A549 (cell line): ENCODE results near the gene LMO1. TPM values are rescaled to one million over a fixed set of nuclear protein-coding genes. Genes with fewer than 3 reads are reported as not detected.

Experiments used
- ATAC-seq, 2 experiments: fragments of 200-7000 bp in 1 of 2; fragments of >200 bp in 1 of 2; cut with Nextera tagmentation in 1 of 2; cut with Tn5 transposase in 1 of 2; 3 replicates each; pipeline versions ENCODE4 v1.8.0 to v1.9.1; 2018 to 2020; ENCODE audit warnings: mild to moderate bottlenecking in 1 of 2, moderate library complexity in 1 of 2
- CTCF ChIA-PET: fragments of 300-600 bp; sonication (Branson Sonifier 250); formaldehyde crosslinking; extraction: SDS; loops from one replicate; lab custom pipeline; 2021; ENCODE audit warnings: antibody characterized with exemption, inconsistent platforms; lab: Yijun Ruan, JAX
- POLR2A ChIA-PET: fragments of 350-600 bp; formaldehyde crosslinking; extraction: SDS; loops from one replicate; lab custom pipeline; 2021; ENCODE audit warnings: antibody characterized with exemption, inconsistent platforms; lab: Yijun Ruan, JAX
- DNase-seq, 2 experiments: peaks; one replicate each; pipeline versions ENCODE4 v3.0.0 to v3.0.0-alpha.2; 2011 to 2016; ENCODE audit warnings: low read depth in 1 of 2, low spot score in 1 of 2
- FAIRE-seq: peaks from 2 replicates; lab custom pipeline; 2011; peaks lifted over from hg19 to GRCh38; lab: Jason Lieb, UNC
- H3K27ac ChIP-seq, 2 experiments: fragments of >200 bp; sonication (Bioruptor Twin); formaldehyde crosslinking; 3 replicates each; pipeline ENCODE4 v1.5.1; 2016 to 2017
- H3K4me1 ChIP-seq: fragments of >200 bp; sonication (Bioruptor Twin); formaldehyde crosslinking; 3 replicates; pipeline ENCODE4 v1.6.1; 2016
- H3K4me2 ChIP-seq: fragments of >200 bp; sonication (Bioruptor Twin); formaldehyde crosslinking; 3 replicates; pipeline ENCODE4 v1.6.1; 2016
- H3K4me3 ChIP-seq: fragments of >200 bp; sonication (Bioruptor Twin); formaldehyde crosslinking; 3 replicates; pipeline ENCODE4 v1.5.1; 2016
- H3K9me3 ChIP-seq: fragments of >200 bp; sonication (Bioruptor Twin); formaldehyde crosslinking; 3 replicates; pipeline ENCODE4 v1.6.1; 2016
- BHLHE40 ChIP-seq: IDR thresholded peaks from 2 replicates; pipeline ENCODE4 v1.6.1; 2012; ENCODE audit warnings: low read depth, low read length, inconsistent platforms
- CBX8 ChIP-seq: fragments of 200-600 bp; sonication (generic); IDR thresholded peaks from 2 replicates; pipeline ENCODE4 v1.6.1; 2016
- CHD4 ChIP-seq: fragments of 200-600 bp; sonication (generic); IDR thresholded peaks from 2 replicates; pipeline ENCODE4 v1.6.1; 2016; ENCODE audit warnings: antibody characterized with exemption, mild to moderate bottlenecking, borderline replicate concordance
- EHMT2 ChIP-seq: fragments of 200-600 bp; sonication (generic); IDR thresholded peaks from 2 replicates; pipeline ENCODE4 v1.6.1; 2016; ENCODE audit warnings: antibody characterized with exemption, low read depth, mild to moderate bottlenecking, moderate library complexity
- ELK1 ChIP-seq: fragments of 150-350 bp; IDR thresholded peaks from 2 replicates; pipeline ENCODE4 v1.6.1; 2014; ENCODE audit warnings: low read depth, mild to moderate bottlenecking, low read length
- FOSL2 ChIP-seq, 2 experiments: fragments of 450-650 bp in 1 of 2; fragments of >200 bp in 1 of 2; sonication (Bioruptor Twin) in 1 of 2; formaldehyde crosslinking; IDR thresholded peaks; 2 replicates each; pipeline versions ENCODE4 v1.5.0 to v1.6.1; 2016 to 2020; ENCODE audit warnings: mild to moderate bottlenecking in 1 of 2, moderate library complexity in 1 of 2
- HDAC2 ChIP-seq: fragments of 200-600 bp; sonication (generic); IDR thresholded peaks from 2 replicates; pipeline ENCODE4 v1.6.1; 2016
- HES2 ChIP-seq: fragments of >200 bp; sonication (Bioruptor Twin); formaldehyde crosslinking; IDR thresholded peaks from 2 replicates; pipeline ENCODE4 v1.6.1; 2016
- HEYL ChIP-seq: fragments of 250-450 bp; sonication (Bioruptor Pico); IDR thresholded peaks from 2 replicates; pipeline ENCODE4 v1.8.0; 2021; ENCODE audit warnings: mild to moderate bottlenecking, moderate library complexity
- HOXA7 ChIP-seq: fragments of 250-450 bp; sonication (Bioruptor Pico); IDR thresholded peaks from 2 replicates; pipeline ENCODE4 v1.5.0; 2020; ENCODE audit warnings: mild to moderate bottlenecking, moderate library complexity
- HOXB13 ChIP-seq: fragments of 250-450 bp; sonication (Bioruptor Pico); IDR thresholded peaks from 2 replicates; pipeline ENCODE4 v1.5.0; 2020; ENCODE audit warnings: low read depth, mild to moderate bottlenecking, moderate library complexity
- JUNB ChIP-seq: fragments of >200 bp; sonication (Bioruptor Twin); formaldehyde crosslinking; IDR thresholded peaks from 2 replicates; pipeline ENCODE4 v1.6.1; 2016
- MAFK ChIP-seq: fragments of 450-650 bp; IDR thresholded peaks from 2 replicates; pipeline ENCODE4 v1.6.1; 2014; ENCODE audit not compliant: partially characterized antibody
- MAZ ChIP-seq: fragments of 150-350 bp; IDR thresholded peaks from 2 replicates; pipeline ENCODE4 v1.6.1; 2014; ENCODE audit warnings: antibody characterized with exemption, low read depth, low read length, borderline replicate concordance
- NFE2L2 ChIP-seq: fragments of 150-350 bp; conservative IDR thresholded peaks from 2 replicates; pipeline ENCODE4 v1.6.1; 2014; ENCODE audit warnings: low read length
- NPAS2 ChIP-seq: fragments of 250-450 bp; sonication (Bioruptor Pico); IDR thresholded peaks from 2 replicates; pipeline ENCODE4 v1.8.0; 2022; ENCODE audit warnings: mild to moderate bottlenecking, moderate library complexity, borderline replicate concordance
- RAD21 ChIP-seq, 2 experiments: fragments of >200 bp in 1 of 2; sonication (Bioruptor Twin) in 1 of 2; formaldehyde crosslinking in 1 of 2; IDR thresholded peaks in 1 of 2; conservative IDR thresholded peaks in 1 of 2; 2 replicates in 1 of 2; 3 replicates in 1 of 2; pipeline ENCODE4 v1.6.1; 2012 to 2018; ENCODE audit warnings: inconsistent platforms in 1 of 2
- REST ChIP-seq: fragments of 200-600 bp; sonication (generic); IDR thresholded peaks from 2 replicates; pipeline ENCODE4 v1.6.1; 2016; ENCODE audit warnings: antibody characterized with exemption, mild to moderate bottlenecking, moderate library complexity
- SMC3 ChIP-seq: fragments of >200 bp; sonication (Bioruptor Twin); formaldehyde crosslinking; IDR thresholded peaks from 3 replicates; pipeline ENCODE4 v1.6.1; 2018; ENCODE audit warnings: inconsistent platforms
- SREBF2 ChIP-seq: fragments of 450-650 bp; IDR thresholded peaks from 2 replicates; pipeline ENCODE4 v1.6.1; 2014; ENCODE audit warnings: mild to moderate bottlenecking, moderate library complexity
- TFCP2L1 ChIP-seq: fragments of 250-450 bp; sonication (Bioruptor Pico); IDR thresholded peaks from 2 replicates; pipeline ENCODE4 v1.5.0; 2021; ENCODE audit warnings: mild to moderate bottlenecking
- USF2 ChIP-seq: fragments of 450-650 bp; IDR thresholded peaks from 2 replicates; pipeline ENCODE4 v1.6.1; 2014; ENCODE audit warnings: antibody characterized with exemption
- ZNF302 ChIP-seq: fragments of 250-450 bp; sonication (Bioruptor Pico); IDR thresholded peaks from 2 replicates; pipeline ENCODE4 v1.9.0; 2021; ENCODE audit warnings: inconsistent platforms, mild to moderate bottlenecking, moderate library complexity
- polyA plus RNA-seq, 4 experiments: library from polyadenylated mRNA; depleted of rRNA in 3 of 4; stranded (reverse); fragments of >200 nt; fragmentation: RNase III in 1 of 4; extraction: RNeasy Plus Mini Kit Qiagen cat#74134 plus additional on column Dnase treatment in 1 of 4; gene quantifications; 2 replicates in 3 of 4; 3 replicates in 1 of 4; pipeline ENCODE4 v1.2.3, GENCODE V29; 2011 to 2017

The LMO1 gene
- polyA plus RNA-seq, 2 of the 4 experiments (the other 2 are of a cell fraction) = 0.18 to 2.7 TPM

- TF ChIP-seq USF2 (no peak), EHMT2 (no peak), MAFK (no peak), SREBF2 (no peak), RAD21 (conservative IDR thresholded peaks at IDR 0.05 in 1 of 2, IDR thresholded peaks at IDR 0.05 in 1 of 2) (no peak), HOXA7 (CRISPR knock-in tag) (no peak), HOXB13 (CRISPR knock-in tag) (no peak), BHLHE40 (no peak)
These were observed 21.6 kb downstream of the LMO1 start (continued) for GRCh38 chr11:8242118-8242475.

GRCh38 chr11:8241373-8242117 lies 22.1 kb downstream of the LMO1 start:
- DNase-seq = no peak
- Histone ChIP-seq H3K27ac (no peak overlapping the region), H3K4me3 (no peak overlapping the region), H3K4me1 (no peaks in the 10 kb centered on the region), H3K9me3 (no peaks in the 10 kb centered on the region), H3K4me2 (no peak overlapping the region)
- no peak for TF ChIP-seq BHLHE40
- TF ChIP-seq NPAS2 (CRISPR knock-in tag) = no peak
- TF ChIP-seq ZNF302 (CRISPR knock-in tag) = no peak
- TF ChIP-seq HES2 = no peak
- TF ChIP-seq MAFK = no peak
- no peak for TF ChIP-seq CHD4
- TF ChIP-seq ELK1 = no peak
- TF ChIP-seq NFE2L2 = no peak
- TF ChIP-seq HDAC2 = no peak
- no peak for TF ChIP-seq FOSL2 (IDR thresholded peaks at IDR 0.05)
- TF ChIP-seq FOSL2 (CRISPR knock-in tag; IDR thresholded peaks at IDR 0.05) = no peak
- no peak for TF ChIP-seq SMC3
- no peak for TF ChIP-seq HEYL (CRISPR knock-in tag)
- no peak for TF ChIP-seq CBX8
- no peak for TF ChIP-seq JUNB
- no peak for TF ChIP-seq MAZ
- no peak for TF ChIP-seq REST
- TF ChIP-seq TFCP2L1 (CRISPR knock-in tag) = no peak
- TF ChIP-seq HOXA7 (CRISPR knock-in tag) = no peak
- no peak for ATAC-seq
- POLR2A ChIA-PET = no interaction called here
- CTCF ChIA-PET = interaction anchor here (0.6 to 17.7 kb wide), 12 partner anchors 9 to 328 kb away, joined by 3 to 184 read pairs (median 4); partner anchors contain the start of gene LMO1
- FAIRE-seq = no peak
